DMS153 treated with DMSO at 0.1 percent for 48 hours (cell line): ENCODE data around the gene PAX5.

Experiments
- DNase-seq: peaks from one replicate; lab custom pipeline; 2025; ENCODE audit not compliant: unreplicated experiment; lab: John Stamatoyannopoulos, UW

The PAX5 gene

GRCh38 chr9:36840898-36841536, 193.1 kb downstream of the PAX5 start:
- no peak for DNase-seq

GRCh38 chr9:36839131-36839885, 194.8 kb downstream of the PAX5 start:
- DNase-seq, result no peak

GRCh38 chr9:36837431-36838405, 196.3 kb downstream of the PAX5 start:
- DNase-seq, result no peak

GRCh38 chr9:36836486-36836885, 197.6 kb downstream of the PAX5 start:
- no peak for DNase-seq

- no peak for DNase-seq
Measured at GRCh38 chr9:36835271-36835996, 198.6 kb downstream of the PAX5 start.

- no peak for DNase-seq
Measured at GRCh38 chr9:36834736-36835135, 199.3 kb downstream of the PAX5 start.

- DNase-seq, result no peak
Measured at GRCh38 chr9:36833954-36834353, 200.1 kb downstream of the PAX5 start.

GRCh38 chr9:36832164-36832795, 201.8 kb downstream of the PAX5 start:
- DNase-seq, result no peak

GRCh38 chr9:36831381-36832161, 202.5 kb downstream of the PAX5 start:
- no peak for DNase-seq

GRCh38 chr9:36828611-36829013, 205.5 kb downstream of the PAX5 start:
- no peak for DNase-seq

- no peak for DNase-seq
Measured at GRCh38 chr9:36827593-36827992, 206.5 kb downstream of the PAX5 start.

- DNase-seq, result no peak
Measured at GRCh38 chr9:36826581-36826980, 207.5 kb downstream of the PAX5 start.

- no peak for DNase-seq
Measured at GRCh38 chr9:36825179-36825578, 208.9 kb downstream of the PAX5 start.

GRCh38 chr9:36823934-36824333, 210.1 kb downstream of the PAX5 start:
- no peak for DNase-seq

- DNase-seq, result no peak
Measured at GRCh38 chr9:36823466-36823865, 210.6 kb downstream of the PAX5 start.

GRCh38 chr9:36822201-36822600, 211.9 kb downstream of the PAX5 start:
- no peak for DNase-seq

GRCh38 chr9:36820392-36820861, 213.6 kb downstream of the PAX5 start:
- no peak for DNase-seq

- peak; percentile 26 for DNase-seq
Measured at GRCh38 chr9:36818965-36819870, 214.8 kb downstream of the PAX5 start.
